B cell (primary cell): Measurements from ENCODE around the gene LSM6.

Experiments
- EZH2 ChIP-seq: IDR thresholded peaks from 2 replicates; pipeline ENCODE4 v1.6.1; 2012; ENCODE audit warnings: borderline replicate concordance, low read depth, mild to moderate bottlenecking, moderate library complexity, low read length; ENCODE audit not compliant: insufficient read depth, poor library complexity, severe bottlenecking
- TF ChIP-seq, protein P1 (sequence below): fragments of 200-600 bp; IDR thresholded peaks from one replicate; pipeline ENCODE4 v1.8.0; 2022; ENCODE audit warnings: antibody characterized with exemption, mild to moderate bottlenecking

DNA sequence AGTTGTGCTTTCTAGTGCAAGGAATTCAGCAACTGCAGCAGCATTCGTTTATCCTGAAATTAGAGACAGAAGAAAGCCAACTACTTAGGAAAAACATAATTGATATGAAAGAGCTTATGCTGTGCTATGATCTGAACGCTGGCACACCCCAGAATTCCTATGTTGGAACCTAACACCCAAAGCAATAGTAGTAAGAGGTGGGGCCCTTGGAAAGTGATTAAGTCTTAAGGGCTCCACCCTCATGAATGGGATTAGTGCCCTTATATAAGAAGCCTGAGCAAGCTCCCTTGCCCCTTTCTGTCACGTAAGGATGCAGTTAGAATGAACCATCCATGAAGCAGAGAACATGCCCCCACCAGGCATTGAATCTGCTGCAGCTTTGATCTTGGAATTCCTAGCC is 5.4 kb upstream of the LSM6 start:
- TF ChIP-seq, protein P1, sequence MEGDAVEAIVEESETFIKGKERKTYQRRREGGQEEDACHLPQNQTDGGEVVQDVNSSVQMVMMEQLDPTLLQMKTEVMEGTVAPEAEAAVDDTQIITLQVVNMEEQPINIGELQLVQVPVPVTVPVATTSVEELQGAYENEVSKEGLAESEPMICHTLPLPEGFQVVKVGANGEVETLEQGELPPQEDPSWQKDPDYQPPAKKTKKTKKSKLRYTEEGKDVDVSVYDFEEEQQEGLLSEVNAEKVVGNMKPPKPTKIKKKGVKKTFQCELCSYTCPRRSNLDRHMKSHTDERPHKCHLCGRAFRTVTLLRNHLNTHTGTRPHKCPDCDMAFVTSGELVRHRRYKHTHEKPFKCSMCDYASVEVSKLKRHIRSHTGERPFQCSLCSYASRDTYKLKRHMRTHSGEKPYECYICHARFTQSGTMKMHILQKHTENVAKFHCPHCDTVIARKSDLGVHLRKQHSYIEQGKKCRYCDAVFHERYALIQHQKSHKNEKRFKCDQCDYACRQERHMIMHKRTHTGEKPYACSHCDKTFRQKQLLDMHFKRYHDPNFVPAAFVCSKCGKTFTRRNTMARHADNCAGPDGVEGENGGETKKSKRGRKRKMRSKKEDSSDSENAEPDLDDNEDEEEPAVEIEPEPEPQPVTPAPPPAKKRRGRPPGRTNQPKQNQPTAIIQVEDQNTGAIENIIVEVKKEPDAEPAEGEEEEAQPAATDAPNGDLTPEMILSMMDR: no peak
- TF ChIP-seq EZH2: no peak
